K562 (cell line): ENCODE results near the gene MAB21L2.

ENCODE experiments used
- ARHGAP35 ChIP-seq: fragments of 450-650 bp; IDR thresholded peaks from 2 replicates; pipeline ENCODE4 v1.6.1; 2018; ENCODE audit not compliant: partially characterized antibody
- CBFB ChIP-seq: sonication (generic); formaldehyde crosslinking; IDR thresholded peaks from 2 replicates; pipeline ENCODE4 v1.4.0; 2020; ENCODE audit warnings: mild to moderate bottlenecking, missing genetic modification reagents
- ELF1 ChIP-seq: fragments of 200-800 bp; sonication (Bioruptor generic); IDR thresholded peaks from 2 replicates; pipeline ENCODE4 v1.6.1; 2016; ENCODE audit warnings: missing genetic modification characterization, missing compliant biosample characterization
- PHF21A ChIP-seq: fragments of 450-650 bp; IDR thresholded peaks from 2 replicates; pipeline ENCODE4 v1.6.1; 2017; ENCODE audit warnings: low read depth, borderline replicate concordance
- POLR2A ChIP-seq: fragments of 450-650 bp; conservative IDR thresholded peaks from 2 replicates; pipeline ENCODE4 v1.6.1; 2016
- TAF1 ChIP-seq: IDR thresholded peaks from 2 replicates; pipeline ENCODE4 v1.6.1; 2011; ENCODE audit warnings: mild to moderate bottlenecking, low read length, moderate library complexity; ENCODE audit not compliant: insufficient read depth, control insufficient read depth, severe bottlenecking; ENCODE audit errors: extremely low read depth
- TAL1 ChIP-seq: fragments of 450-650 bp; IDR thresholded peaks from 2 replicates; pipeline ENCODE4 v1.6.1; 2016; ENCODE audit warnings: mild to moderate bottlenecking
- TSC22D4 ChIP-seq: fragments of 450-650 bp; IDR thresholded peaks from 2 replicates; pipeline ENCODE4 v1.6.1; 2016; ENCODE audit warnings: missing genetic modification characterization, missing biosample characterization, control low read depth
- TF ChIP-seq, protein P1 (sequence below): fragments of 450-650 bp; IDR thresholded peaks from 2 replicates; pipeline ENCODE4 v1.6.1; 2017; ENCODE audit warnings: mild to moderate bottlenecking, moderate library complexity
- TF ChIP-seq, protein P2 (sequence below), 3 experiments: IDR thresholded peaks in 2 of 3; conservative IDR thresholded peaks in 1 of 3; 2 replicates each; pipeline ENCODE4 v1.5.1; 2011 to 2012; ENCODE audit warnings: low read length in 3 of 3, mild to moderate bottlenecking in 3 of 3, control low read depth in 2 of 3, improper control_type of control experiment in 1 of 3, inconsistent platforms in 1 of 3, low read depth in 1 of 3, mixed read lengths in 1 of 3, moderate library complexity in 1 of 3; ENCODE audit not compliant: insufficient read depth in 2 of 3
- TF ChIP-seq, protein P3 (sequence below): fragments of 150-350 bp; conservative IDR thresholded peaks from 2 replicates; pipeline ENCODE4 v1.6.1; 2014; ENCODE audit warnings: low read length
- TF ChIP-seq, protein P4 (sequence below), 2 experiments: fragments of 450-650 bp; formaldehyde crosslinking in 1 of 2; IDR thresholded peaks; 2 replicates each; pipeline versions ENCODE4 v1.4.0 to v1.6.1; 2014 to 2020; ENCODE audit warnings: mild to moderate bottlenecking in 2 of 2, borderline replicate concordance in 1 of 2, low read depth in 1 of 2
- TF ChIP-seq, protein P5 (sequence below): sonication (generic); formaldehyde crosslinking; IDR thresholded peaks from 2 replicates; pipeline ENCODE4 v1.4.0; 2020; ENCODE audit warnings: mild to moderate bottlenecking, missing genetic modification reagents

DNA sequence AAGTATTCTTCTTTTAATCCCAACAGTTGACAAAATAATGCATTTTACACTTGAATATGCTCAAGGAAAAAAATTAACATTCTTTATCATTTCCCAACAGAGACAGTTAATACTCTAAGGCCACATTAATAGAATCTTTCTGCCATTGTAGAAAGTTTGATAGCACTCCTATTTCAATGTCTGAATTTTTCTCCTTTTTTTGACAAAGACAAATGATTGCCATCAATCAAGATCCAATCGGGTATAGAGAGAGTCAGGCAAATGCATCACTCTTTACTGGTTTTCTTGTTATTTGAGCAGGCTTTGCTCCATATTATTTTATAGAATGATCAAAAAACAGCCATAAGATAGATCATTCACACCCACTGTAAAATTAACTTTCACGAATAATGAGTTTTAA, 46.1 kb downstream of the MAB21L2 start:
- TF ChIP-seq CBFB (CRISPR knock-in tag) (no peak), POLR2A (no peak), ELF1 (tag) (no peak), TAL1 (no peak), TAF1 (no peak), ARHGAP35 (no peak), PHF21A (no peak), TSC22D4 (no peak)
- TF ChIP-seq, protein P1, sequence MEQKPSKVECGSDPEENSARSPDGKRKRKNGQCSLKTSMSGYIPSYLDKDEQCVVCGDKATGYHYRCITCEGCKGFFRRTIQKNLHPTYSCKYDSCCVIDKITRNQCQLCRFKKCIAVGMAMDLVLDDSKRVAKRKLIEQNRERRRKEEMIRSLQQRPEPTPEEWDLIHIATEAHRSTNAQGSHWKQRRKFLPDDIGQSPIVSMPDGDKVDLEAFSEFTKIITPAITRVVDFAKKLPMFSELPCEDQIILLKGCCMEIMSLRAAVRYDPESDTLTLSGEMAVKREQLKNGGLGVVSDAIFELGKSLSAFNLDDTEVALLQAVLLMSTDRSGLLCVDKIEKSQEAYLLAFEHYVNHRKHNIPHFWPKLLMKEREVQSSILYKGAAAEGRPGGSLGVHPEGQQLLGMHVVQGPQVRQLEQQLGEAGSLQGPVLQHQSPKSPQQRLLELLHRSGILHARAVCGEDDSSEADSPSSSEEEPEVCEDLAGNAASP, result no peak
- TF ChIP-seq, protein P2, sequence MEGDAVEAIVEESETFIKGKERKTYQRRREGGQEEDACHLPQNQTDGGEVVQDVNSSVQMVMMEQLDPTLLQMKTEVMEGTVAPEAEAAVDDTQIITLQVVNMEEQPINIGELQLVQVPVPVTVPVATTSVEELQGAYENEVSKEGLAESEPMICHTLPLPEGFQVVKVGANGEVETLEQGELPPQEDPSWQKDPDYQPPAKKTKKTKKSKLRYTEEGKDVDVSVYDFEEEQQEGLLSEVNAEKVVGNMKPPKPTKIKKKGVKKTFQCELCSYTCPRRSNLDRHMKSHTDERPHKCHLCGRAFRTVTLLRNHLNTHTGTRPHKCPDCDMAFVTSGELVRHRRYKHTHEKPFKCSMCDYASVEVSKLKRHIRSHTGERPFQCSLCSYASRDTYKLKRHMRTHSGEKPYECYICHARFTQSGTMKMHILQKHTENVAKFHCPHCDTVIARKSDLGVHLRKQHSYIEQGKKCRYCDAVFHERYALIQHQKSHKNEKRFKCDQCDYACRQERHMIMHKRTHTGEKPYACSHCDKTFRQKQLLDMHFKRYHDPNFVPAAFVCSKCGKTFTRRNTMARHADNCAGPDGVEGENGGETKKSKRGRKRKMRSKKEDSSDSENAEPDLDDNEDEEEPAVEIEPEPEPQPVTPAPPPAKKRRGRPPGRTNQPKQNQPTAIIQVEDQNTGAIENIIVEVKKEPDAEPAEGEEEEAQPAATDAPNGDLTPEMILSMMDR (IDR thresholded peaks at IDR 0.05 in 2 of 3, conservative IDR thresholded peaks at IDR 0.05 in 1 of 3; ENCODE audit: insufficient read depth in 2 of 3, low read depth in 1 of 3, low read length in 3 of 3), result no peak
- TF ChIP-seq, protein P3, sequence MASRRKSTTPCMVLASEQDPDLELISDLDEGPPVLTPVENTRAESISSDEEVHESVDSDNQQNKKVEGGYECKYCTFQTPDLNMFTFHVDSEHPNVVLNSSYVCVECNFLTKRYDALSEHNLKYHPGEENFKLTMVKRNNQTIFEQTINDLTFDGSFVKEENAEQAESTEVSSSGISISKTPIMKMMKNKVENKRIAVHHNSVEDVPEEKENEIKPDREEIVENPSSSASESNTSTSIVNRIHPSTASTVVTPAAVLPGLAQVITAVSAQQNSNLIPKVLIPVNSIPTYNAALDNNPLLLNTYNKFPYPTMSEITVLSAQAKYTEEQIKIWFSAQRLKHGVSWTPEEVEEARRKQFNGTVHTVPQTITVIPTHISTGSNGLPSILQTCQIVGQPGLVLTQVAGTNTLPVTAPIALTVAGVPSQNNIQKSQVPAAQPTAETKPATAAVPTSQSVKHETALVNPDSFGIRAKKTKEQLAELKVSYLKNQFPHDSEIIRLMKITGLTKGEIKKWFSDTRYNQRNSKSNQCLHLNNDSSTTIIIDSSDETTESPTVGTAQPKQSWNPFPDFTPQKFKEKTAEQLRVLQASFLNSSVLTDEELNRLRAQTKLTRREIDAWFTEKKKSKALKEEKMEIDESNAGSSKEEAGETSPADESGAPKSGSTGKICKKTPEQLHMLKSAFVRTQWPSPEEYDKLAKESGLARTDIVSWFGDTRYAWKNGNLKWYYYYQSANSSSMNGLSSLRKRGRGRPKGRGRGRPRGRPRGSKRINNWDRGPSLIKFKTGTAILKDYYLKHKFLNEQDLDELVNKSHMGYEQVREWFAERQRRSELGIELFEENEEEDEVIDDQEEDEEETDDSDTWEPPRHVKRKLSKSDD, result no peak
- TF ChIP-seq, protein P4, sequence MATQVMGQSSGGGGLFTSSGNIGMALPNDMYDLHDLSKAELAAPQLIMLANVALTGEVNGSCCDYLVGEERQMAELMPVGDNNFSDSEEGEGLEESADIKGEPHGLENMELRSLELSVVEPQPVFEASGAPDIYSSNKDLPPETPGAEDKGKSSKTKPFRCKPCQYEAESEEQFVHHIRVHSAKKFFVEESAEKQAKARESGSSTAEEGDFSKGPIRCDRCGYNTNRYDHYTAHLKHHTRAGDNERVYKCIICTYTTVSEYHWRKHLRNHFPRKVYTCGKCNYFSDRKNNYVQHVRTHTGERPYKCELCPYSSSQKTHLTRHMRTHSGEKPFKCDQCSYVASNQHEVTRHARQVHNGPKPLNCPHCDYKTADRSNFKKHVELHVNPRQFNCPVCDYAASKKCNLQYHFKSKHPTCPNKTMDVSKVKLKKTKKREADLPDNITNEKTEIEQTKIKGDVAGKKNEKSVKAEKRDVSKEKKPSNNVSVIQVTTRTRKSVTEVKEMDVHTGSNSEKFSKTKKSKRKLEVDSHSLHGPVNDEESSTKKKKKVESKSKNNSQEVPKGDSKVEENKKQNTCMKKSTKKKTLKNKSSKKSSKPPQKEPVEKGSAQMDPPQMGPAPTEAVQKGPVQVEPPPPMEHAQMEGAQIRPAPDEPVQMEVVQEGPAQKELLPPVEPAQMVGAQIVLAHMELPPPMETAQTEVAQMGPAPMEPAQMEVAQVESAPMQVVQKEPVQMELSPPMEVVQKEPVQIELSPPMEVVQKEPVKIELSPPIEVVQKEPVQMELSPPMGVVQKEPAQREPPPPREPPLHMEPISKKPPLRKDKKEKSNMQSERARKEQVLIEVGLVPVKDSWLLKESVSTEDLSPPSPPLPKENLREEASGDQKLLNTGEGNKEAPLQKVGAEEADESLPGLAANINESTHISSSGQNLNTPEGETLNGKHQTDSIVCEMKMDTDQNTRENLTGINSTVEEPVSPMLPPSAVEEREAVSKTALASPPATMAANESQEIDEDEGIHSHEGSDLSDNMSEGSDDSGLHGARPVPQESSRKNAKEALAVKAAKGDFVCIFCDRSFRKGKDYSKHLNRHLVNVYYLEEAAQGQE (IDR thresholded peaks at IDR 0.05; ENCODE audit: borderline replicate concordance), result no peak
- TF ChIP-seq, protein P4 (CRISPR knock-in tag; IDR thresholded peaks at IDR 0.05; ENCODE audit: low read depth), result no peak
- TF ChIP-seq, protein P5, sequence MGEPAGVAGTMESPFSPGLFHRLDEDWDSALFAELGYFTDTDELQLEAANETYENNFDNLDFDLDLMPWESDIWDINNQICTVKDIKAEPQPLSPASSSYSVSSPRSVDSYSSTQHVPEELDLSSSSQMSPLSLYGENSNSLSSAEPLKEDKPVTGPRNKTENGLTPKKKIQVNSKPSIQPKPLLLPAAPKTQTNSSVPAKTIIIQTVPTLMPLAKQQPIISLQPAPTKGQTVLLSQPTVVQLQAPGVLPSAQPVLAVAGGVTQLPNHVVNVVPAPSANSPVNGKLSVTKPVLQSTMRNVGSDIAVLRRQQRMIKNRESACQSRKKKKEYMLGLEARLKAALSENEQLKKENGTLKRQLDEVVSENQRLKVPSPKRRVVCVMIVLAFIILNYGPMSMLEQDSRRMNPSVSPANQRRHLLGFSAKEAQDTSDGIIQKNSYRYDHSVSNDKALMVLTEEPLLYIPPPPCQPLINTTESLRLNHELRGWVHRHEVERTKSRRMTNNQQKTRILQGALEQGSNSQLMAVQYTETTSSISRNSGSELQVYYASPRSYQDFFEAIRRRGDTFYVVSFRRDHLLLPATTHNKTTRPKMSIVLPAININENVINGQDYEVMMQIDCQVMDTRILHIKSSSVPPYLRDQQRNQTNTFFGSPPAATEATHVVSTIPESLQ (CRISPR knock-in tag), result no peak
